Activated CD4-positive, alpha-beta T cell treated with anti-CD3 and anti-CD28 coated beads, Interleukin-2, amount 50 U/mL, for 48 hours (primary cell): ENCODE measurements around the gene NKAIN4.
A peak's percentile ranks its signal among the peaks of the same experiment; 100 is the strongest.
"Not testable (repeated sequence)": the region's sequence is repeated elsewhere in the genome, so short reads cannot be mapped to it uniquely, and the experiment has no call there.

Experiments
- DNase-seq, 2 experiments: peaks; one replicate each; pipeline ENCODE4 v3.0.0-alpha.2; 2020

Gene NKAIN4

DNA sequence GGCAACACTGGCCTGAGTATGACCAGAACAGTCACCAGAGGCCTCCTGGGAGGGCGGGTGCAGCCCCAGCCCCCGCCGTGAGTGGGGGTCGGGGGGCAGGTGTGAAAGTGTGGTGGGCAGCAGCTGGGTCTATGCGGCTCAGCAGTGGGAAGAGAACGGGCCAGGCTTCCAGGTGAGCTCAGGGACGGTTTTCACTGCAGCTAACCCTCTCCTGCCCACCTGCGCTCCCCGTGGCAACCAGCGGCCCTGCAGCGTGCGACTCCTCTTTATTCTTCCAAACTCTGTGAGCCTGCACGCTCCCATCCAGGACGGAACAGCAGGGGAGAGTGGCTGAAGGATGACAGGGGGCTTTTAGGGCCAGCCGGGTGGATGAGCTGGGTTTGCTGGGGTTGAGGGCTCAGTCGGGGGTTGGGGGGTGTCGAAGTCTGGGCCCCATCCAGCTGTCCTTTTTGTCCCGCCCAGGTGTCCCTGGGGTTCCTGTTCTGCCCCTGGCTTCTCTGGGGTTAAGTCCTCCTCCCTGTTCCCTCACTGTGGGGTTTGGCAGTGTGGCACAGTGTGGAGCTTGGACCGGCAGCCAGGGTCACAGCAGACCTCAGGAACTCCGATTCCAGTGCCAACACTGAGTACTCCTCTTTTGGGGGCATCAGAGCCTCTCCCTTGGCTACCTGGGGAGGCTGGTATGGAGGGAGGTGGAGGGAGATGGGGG lies 19.4 kb downstream of the NKAIN4 start:
- peak in 1 of 2 experiments; percentile 23 for DNase-seq

DNA sequence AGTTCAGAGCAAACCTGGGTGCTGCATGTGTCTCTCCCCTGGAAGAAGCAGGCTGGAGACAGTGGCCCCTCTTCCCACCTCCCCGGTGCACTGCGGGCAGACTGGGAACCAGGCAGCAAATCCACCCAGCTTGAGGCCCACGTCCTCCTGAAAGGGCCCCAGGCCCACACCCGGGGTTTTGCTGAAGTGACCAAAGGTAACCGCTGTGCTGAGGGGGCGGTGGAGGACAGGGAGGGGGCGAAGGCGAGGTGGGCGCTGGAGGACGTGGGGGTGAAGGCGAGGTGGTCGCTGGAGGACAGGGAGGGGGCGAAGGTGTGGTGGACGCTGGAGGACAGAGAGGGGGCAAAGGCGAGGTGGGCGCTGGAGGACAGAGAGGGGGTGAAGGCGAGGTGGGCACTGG lies 20.3 kb downstream of the NKAIN4 start:
- DNase-seq = no peak

GRCh38 chr20:63233061-63233344 lies 21.3 kb downstream of the NKAIN4 start:
- no peak for DNase-seq

GRCh38 chr20:63232235-63233060 lies 21.8 kb downstream of the NKAIN4 start:
- DNase-seq = no peak

GRCh38 chr20:63230800-63231268 lies 23.4 kb downstream of the NKAIN4 start:
- no peak for DNase-seq

GRCh38 chr20:63228806-63229205 lies 25.5 kb downstream of the NKAIN4 start:
- DNase-seq = no peak

- DNase-seq = no peak
Observed at GRCh38 chr20:63227260-63227659, 27.0 kb downstream of the NKAIN4 start.

DNA sequence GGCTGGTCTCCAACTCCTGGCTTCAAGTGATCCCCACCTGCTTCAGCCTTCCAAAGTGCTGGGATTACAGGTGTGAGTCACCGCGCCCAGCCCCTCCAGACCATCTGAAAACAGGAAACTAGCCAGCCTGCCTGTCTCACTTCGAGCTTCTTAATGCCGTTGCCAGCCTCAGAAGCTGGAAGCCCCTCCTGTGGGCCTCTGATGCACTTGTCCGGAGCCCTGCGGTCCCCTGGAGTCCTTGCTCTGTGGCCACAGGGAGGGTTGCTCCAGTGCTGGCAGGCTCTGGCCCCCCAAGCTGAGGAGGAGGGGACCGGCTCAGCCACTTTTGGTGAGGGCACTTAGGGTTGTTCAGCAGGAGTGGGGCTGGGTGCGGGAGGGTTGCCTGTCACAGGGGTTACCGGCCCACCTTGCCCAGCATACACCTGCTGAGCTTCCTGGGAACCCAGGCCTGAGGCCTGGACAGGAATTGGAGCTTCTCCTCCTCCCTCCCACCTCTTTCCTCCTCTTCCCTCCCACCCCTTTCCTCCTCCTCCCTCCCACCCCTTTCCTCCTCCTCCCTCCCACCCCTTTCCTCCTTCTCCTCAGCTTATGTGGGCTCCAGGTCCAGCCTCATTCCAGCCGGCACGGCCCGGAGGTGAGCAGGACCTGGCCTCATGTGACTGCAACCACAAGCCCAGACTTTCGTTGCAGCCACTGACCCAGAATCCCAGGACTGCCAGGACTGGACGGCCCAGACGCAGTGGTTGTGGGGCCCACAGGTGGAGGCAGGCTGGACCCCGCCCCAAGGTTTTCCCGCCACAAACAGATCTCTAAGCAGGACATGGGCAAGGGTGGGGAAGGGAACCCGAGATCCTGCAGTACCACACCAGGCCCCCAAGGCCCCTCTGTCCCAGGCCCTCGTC lies 28.0 kb downstream of the NKAIN4 start:
- no peak for DNase-seq

DNA sequence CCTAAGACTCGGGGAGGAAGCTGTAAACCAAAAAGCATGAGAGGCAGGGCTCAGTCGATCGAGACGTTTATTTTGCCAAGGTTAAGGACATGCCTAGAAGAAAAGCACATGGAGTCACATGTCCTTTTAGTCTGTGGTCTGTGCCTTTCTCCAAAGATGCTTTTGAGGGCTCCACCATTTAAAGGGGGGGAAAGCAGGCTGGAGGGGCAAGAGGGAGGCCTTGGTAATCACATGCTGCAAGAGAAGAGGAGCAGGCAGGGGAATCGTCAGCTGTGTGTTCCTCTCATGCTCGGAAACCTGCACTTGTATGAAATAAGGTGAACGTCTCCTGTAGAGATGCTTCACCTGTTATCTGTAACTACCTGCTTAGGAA lies 29.2 kb downstream of the NKAIN4 start:
- DNase-seq = no peak

DNA sequence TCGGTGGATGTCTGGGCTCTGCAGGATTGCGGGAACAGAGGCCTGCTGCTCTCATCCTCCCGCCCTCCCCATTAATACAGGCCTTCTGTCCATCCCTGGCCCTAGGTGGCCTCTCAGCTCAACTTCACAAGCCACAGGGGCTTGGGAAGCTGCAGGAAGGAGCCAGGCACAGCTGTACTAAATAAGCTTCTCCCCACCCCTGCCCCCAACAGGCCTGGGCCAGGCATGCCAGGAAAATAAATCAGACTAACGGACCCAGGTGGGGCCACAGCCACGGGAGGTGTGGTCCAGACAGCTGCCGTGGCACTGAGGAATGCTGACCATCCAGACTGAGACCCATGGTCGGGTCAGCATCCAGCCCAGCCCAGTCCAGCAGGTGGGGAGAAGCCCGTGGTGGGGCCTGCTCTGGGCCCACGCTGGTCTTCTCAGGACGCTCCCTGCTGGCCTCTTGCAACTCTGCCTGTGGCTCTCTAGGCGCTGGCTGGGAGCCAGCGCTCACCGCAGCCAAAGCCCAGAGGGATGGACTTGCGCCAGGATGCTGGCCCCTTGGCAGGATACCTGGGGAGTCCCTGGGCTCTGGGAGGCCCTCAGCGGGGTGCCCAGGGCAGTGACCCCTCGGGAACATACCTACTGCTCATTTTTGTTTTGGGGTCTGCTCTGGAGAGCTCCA lies 29.7 kb downstream of the NKAIN4 start:
- DNase-seq = no peak

GRCh38 chr20:63223826-63224207 lies 30.4 kb downstream of the NKAIN4 start:
- no peak for DNase-seq

- DNase-seq = peak; percentile 55 to 63
Observed at GRCh38 chr20:63223121-63223825, 31.0 kb downstream of the NKAIN4 start.

GRCh38 chr20:63222541-63222940 lies 31.7 kb downstream of the NKAIN4 start:
- no peak for DNase-seq

- DNase-seq = not testable (repeated sequence)
Observed at GRCh38 chr20:63221400-63222053, 32.7 kb downstream of the NKAIN4 start.

DNA sequence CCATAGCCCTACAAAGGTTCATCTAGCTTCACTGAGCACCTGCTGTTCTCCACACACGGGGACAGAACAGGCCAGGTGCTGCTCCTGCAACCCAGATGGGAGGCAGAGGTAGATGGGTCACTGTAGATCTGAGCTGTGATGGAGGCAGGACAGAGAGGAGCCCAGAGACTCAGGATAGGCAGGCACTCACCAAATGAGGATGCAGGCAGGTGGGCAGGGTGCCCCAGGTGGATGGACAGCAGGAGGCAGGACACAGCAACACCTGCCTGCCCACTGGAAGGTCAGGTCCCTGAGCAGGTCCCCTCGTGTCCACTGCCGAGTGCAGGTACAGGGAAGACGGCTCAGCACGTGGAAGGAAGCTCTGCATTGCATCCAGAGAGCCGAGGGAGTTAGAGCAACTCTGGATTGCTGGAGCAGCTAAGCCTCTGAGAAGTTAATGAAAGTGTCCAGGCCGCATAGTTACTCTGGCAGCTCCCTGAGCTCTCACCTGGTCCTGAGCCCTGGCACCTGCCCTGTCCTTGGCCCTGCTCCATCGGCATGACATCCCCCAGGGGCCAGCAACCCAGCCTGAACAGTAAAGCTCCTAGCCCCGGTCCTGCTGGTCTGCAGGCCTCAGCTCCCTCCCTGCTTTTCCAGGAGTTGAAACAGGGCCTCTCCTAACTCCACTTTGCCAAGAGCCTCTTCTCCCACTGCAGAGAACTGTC lies 33.4 kb downstream of the NKAIN4 start:
- no peak for DNase-seq

- DNase-seq = no peak
Observed at GRCh38 chr20:63219866-63220521, 34.3 kb downstream of the NKAIN4 start.

GRCh38 chr20:63219447-63219821 lies 34.8 kb downstream of the NKAIN4 start:
- no peak for DNase-seq

DNA sequence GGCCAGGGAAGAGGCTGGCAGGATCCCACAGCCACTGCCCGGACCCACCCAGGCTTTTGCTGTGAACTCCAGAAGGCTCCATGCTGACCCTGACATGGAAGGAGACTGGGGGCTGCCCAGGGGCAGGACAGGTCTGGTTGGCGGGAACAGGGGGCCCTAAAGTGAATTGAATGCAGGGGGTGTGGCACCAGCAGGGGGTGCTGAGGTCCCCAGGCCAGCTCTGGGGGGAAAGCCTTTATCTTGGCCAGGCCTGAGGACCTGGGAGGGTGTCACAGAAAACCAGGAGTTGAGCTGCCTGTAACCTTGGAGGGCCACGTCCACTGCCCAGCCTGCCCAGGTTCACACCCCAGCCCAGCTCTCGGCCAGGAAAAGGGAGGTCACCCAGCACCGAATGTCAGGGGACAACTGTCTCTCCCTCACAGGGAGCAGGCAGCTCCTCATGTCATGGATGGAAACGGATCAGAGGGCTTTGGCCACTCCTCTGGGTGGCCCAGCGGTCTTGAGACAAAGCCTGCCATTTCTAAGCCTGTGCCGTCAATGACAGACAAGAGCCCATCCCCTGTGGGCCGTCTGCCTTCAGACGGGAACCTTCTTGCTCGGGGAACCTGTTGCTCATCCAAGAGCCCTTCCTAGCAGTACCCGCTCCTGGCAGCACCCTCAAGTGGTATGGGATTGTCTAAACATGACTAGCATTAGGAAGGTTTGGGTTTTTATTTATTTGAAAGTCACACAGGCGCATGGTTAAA lies 35.4 kb downstream of the NKAIN4 start:
- DNase-seq = no peak

- no peak for DNase-seq
Observed at GRCh38 chr20:63217706-63218105, 36.6 kb downstream of the NKAIN4 start.
